GM12878 (cell line): ENCODE measurements around the gene CHD9. TPM values are rescaled to one million over a fixed set of nuclear protein-coding genes. Genes with fewer than 3 reads are reported as not detected.

Experiments used
- ATAC-seq: fragments of 200-7000 bp; cut with Tn5 transposase; 3 replicates; pipeline ENCODE4 v1.9.1; 2020; ENCODE audit warnings: mild to moderate bottlenecking, moderate library complexity
- BruUV-seq: library from RNA; stranded (reverse); fragments of 400-500 nt; replicated peaks from 2 replicates; lab custom pipeline; 2021; lab: Mats Ljungman, UMichigan
- CTCF ChIA-PET: fragments of 300-600 bp; sonication (Branson Sonifier 250); formaldehyde crosslinking; extraction: SDS; loops from one replicate; lab custom pipeline; 2021; ENCODE audit warnings: inconsistent platforms; lab: Yijun Ruan, JAX
- POLR2A ChIA-PET: fragments of 350-600 bp; formaldehyde crosslinking; extraction: SDS; loops from one replicate; lab custom pipeline; 2021; ENCODE audit warnings: inconsistent platforms; lab: Charles Lee
- RAD21 ChIA-PET: fragments of 300-600 bp; sonication (Branson Sonifier 250); formaldehyde crosslinking; loops from one replicate; lab custom pipeline; 2023; ENCODE audit warnings: antibody characterized with exemption; ENCODE audit not compliant: unreplicated experiment; lab: Charles Lee
- SMC1A ChIA-PET: fragments of 300-600 bp; sonication (Branson Sonifier 250); formaldehyde crosslinking; loops from one replicate; lab custom pipeline; 2023; ENCODE audit not compliant: unreplicated experiment, uncharacterized antibody; lab: Charles Lee
- DNase-seq: peaks from one replicate; pipeline ENCODE4 v3.0.0-alpha.2; 2011; ENCODE audit warnings: low read depth, low spot score
- FAIRE-seq: peaks from 3 replicates; lab custom pipeline; 2011; peaks lifted over from hg19 to GRCh38; lab: Jason Lieb, UNC
- H2AFZ ChIP-seq: 2 replicates; pipeline ENCODE4 v1.6.0; 2011; ENCODE audit warnings: low read depth, low read length, control low read depth; ENCODE audit not compliant: control insufficient read depth
- H3K27ac ChIP-seq: 2 replicates; pipeline ENCODE4 v1.5.1; 2011; ENCODE audit warnings: control low read depth; ENCODE audit not compliant: control insufficient read depth, insufficient read depth
- H3K27me3 ChIP-seq, 2 experiments: replicated peaks in 1 of 2; 2 replicates each; pipeline versions ENCODE4 v1.6.0 to v1.6.1; 2011; ENCODE audit warnings: low read length in 1 of 2; ENCODE audit not compliant: control insufficient read depth in 2 of 2, insufficient read depth in 2 of 2
- H3K36me3 ChIP-seq, 2 experiments: 2 replicates each; pipeline ENCODE4 v1.5.1; 2011; ENCODE audit warnings: low read length in 1 of 2; ENCODE audit not compliant: control insufficient read depth in 2 of 2, insufficient read depth in 2 of 2
- H3K4me1 ChIP-seq: 2 replicates; pipeline ENCODE4 v1.6.1; 2011; ENCODE audit warnings: mild to moderate bottlenecking, low read length, moderate library complexity, mixed read lengths; ENCODE audit not compliant: control insufficient read depth, insufficient read depth
- H3K4me2 ChIP-seq: 2 replicates; pipeline ENCODE4 v1.6.0; 2011; ENCODE audit warnings: control low read depth; ENCODE audit not compliant: control insufficient read depth, insufficient read depth
- H3K4me3 ChIP-seq: fragments of 200-600 bp; sonication (generic); 2 replicates; pipeline ENCODE4 v1.5.1; 2016
- H3K79me2 ChIP-seq: 2 replicates; pipeline ENCODE4 v1.6.0; 2011; ENCODE audit warnings: low read length; ENCODE audit not compliant: control insufficient read depth, insufficient read depth
- H3K9ac ChIP-seq: 2 replicates; pipeline ENCODE4 v1.8.0; 2011; ENCODE audit warnings: low read length, control low read depth, mixed read lengths; ENCODE audit not compliant: control insufficient read depth, insufficient read depth
- H3K9me3 ChIP-seq: replicated peaks from 3 replicates; pipeline ENCODE4 v1.5.1; 2011; ENCODE audit warnings: mild to moderate bottlenecking, low read length; ENCODE audit not compliant: control insufficient read depth, insufficient read depth
- H4K20me1 ChIP-seq: 2 replicates; pipeline ENCODE4 v1.6.0; 2011; ENCODE audit not compliant: control insufficient read depth, insufficient read depth
- DPF2 ChIP-seq: fragments of 450-650 bp; IDR thresholded peaks from 2 replicates; pipeline ENCODE4 v1.6.1; 2017; ENCODE audit warnings: mild to moderate bottlenecking
- IKZF1 ChIP-seq: fragments of 450-650 bp; conservative IDR thresholded peaks from 2 replicates; pipeline ENCODE4 v1.6.1; 2017; ENCODE audit warnings: antibody characterized with exemption, mild to moderate bottlenecking
- POLR2A ChIP-seq: IDR thresholded peaks from 2 replicates; pipeline ENCODE4 v1.6.1; 2011; ENCODE audit warnings: low read depth, mild to moderate bottlenecking, low read length
- POU2F2 ChIP-seq: IDR thresholded peaks from 3 replicates; pipeline ENCODE4 v1.6.1; 2011; ENCODE audit warnings: low read depth, mild to moderate bottlenecking, low read length, borderline replicate concordance
- SIX5 ChIP-seq: IDR thresholded peaks from 2 replicates; pipeline ENCODE4 v1.6.1; 2011; ENCODE audit warnings: mild to moderate bottlenecking, low read depth, low read length, moderate library complexity; ENCODE audit not compliant: severe bottlenecking
- SREBF2 ChIP-seq: IDR thresholded peaks from 2 replicates; pipeline ENCODE4 v1.6.1; 2012; ENCODE audit warnings: mild to moderate bottlenecking, low read length
- SRF ChIP-seq, 2 experiments: IDR thresholded peaks; 2 replicates each; pipeline ENCODE4 v1.6.1; 2011; ENCODE audit warnings: low read depth in 2 of 2, low read length in 2 of 2, mild to moderate bottlenecking in 1 of 2, moderate library complexity in 1 of 2
- SUZ12 ChIP-seq: fragments of 200-600 bp; sonication (generic); IDR thresholded peaks from one replicate; pipeline ENCODE4 v1.6.1; 2018; ENCODE audit warnings: antibody characterized with exemption, mild to moderate bottlenecking; ENCODE audit not compliant: unreplicated experiment
- ZNF384 ChIP-seq: IDR thresholded peaks from 2 replicates; pipeline ENCODE4 v1.6.1; 2012; ENCODE audit warnings: low read depth, mild to moderate bottlenecking, low read length, improper control_type of control experiment, borderline replicate concordance
- ZZZ3 ChIP-seq: IDR thresholded peaks from 2 replicates; pipeline ENCODE4 v1.6.1; 2011; ENCODE audit warnings: low read depth; ENCODE audit not compliant: control insufficient read depth, insufficient read length
- WGBS: methylation state at CpG from one replicate; pipeline ENCODE4 v1.1.6; 2016; ENCODE audit warnings: low lambda C conversion rate; ENCODE audit not compliant: insufficient replicate concordance, insufficient coverage; ENCODE audit errors: missing lambda C conversion rate; 5-methylcytosine and 5-hydroxymethylcytosine counted together
- in situ Hi-C: fragments of 300-500 bp; cut with MboI; formaldehyde crosslinking; loops from 9 replicates; pipeline ENCODE4 v1.14.3; 2018; ENCODE audit warnings: mixed read lengths
- intact Hi-C: fragments of 100-400 bp; cut with micrococcal nuclease; formaldehyde crosslinking; loops from one replicate; pipeline ENCODE4 v1.14.2; 2022; ENCODE audit not compliant: unreplicated experiment
- polyA plus RNA-seq, 11 experiments: library from polyadenylated mRNA; depleted of rRNA in 4 of 11; unstranded in 6 of 11; stranded (reverse) in 5 of 11; fragments of >200 nt; fragmentation: Nextera tagmentation in 4 of 11; fragmentation: Illumina TruSeq in 1 of 11; extraction: Ambion mirVana in 4 of 11; extraction: Trizol in 1 of 11; gene quantifications; 1 replicate in 1 of 11; 2 replicates in 10 of 11; pipeline versions ENCODE4 v1.2.1 to v1.2.3, GENCODE V29; 2011 to 2016; ENCODE audit warnings: inconsistent platforms in 2 of 11, missing spikeins in 2 of 11, low read depth in 1 of 11
- total RNA-seq, 4 experiments: library from RNA; depleted of rRNA in 3 of 4; stranded (reverse); fragments of >200 nt in 3 of 4; fragmentation: Illumina TruSeq in 1 of 4; extraction: Trizol in 1 of 4; gene quantifications; 2 replicates each; pipeline versions ENCODE4 v1.2.1 to v1.2.3, GENCODE V29; 2013 to 2021
- TF ChIP-seq, protein P1 (sequence below): IDR thresholded peaks from 2 replicates; pipeline ENCODE4 v1.6.1; 2012; ENCODE audit warnings: low read depth, low read length, improper control_type of control experiment
- TF ChIP-seq, protein P2 (sequence below): fragments of 450-650 bp; IDR thresholded peaks from 2 replicates; pipeline ENCODE4 v1.6.1; 2016; ENCODE audit warnings: mild to moderate bottlenecking

CHD9 gene
- total and polyA plus RNA-seq, 10 of the 15 experiments (the other 5 are each of a cell fraction or from before 2014, with no cell fraction given): 29.2 to 95.7 (median 54.3) TPM

DNA sequence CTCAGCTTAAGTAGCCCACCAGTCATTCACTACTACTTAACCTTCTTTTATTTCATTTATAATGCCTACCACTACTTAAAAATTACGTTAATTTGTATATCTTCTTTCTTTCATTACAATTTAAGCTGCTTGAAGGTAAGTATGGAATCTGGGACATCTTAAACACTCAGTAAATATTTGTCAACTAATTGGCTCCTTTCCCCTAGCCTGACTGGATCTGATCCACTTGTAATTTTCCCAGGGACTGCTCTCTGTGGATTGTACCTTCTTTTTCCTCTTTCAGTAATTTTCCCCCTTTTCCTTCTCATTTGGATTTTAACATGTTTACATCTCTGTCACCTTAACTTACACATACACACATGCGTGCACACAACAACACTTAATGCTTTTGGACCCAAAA, 227.1 kb downstream of the CHD9 start:
- ATAC-seq (no peak), DNase-seq (no peak), FAIRE-seq (no peak)
- H3K4me1 ChIP-seq: no peaks in the 10 kb centered on the region
- WGBS: 74% methylated on average over 2 of the region's 2 CpGs
- ChIA-PET CTCF (no interaction called here), POLR2A (interaction anchor here (1.4 kb wide), 1 partner anchor 13 kb away, joined by 3 read pairs; no protein-coding TSS in a partner anchor), RAD21 (no interaction called here), SMC1A (no interaction called here)
- peaks cover 3 to 18% of the 10 kb centered on the region in 2 experiments for H3K36me3 ChIP-seq
- intact Hi-C loops (loop anchor here (10.0 kb wide), 1 partner anchor 227 kb away; the partner anchor contains the start of genes CHD9 and CHD9NB), in situ Hi-C loops (loop anchor here (25.0 kb wide), 1 partner anchor 1095 kb away; no protein-coding TSS in a partner anchor)
- H3K9me3 ChIP-seq: no peaks in the 10 kb centered on the region
- H3K27me3 ChIP-seq: no peaks in the 10 kb centered on the region
- H3K4me2 ChIP-seq: no peak overlapping the region
- H3K4me3 ChIP-seq: no peak overlapping the region
- no peak overlapping the region for H3K27ac ChIP-seq
- H3K79me2 ChIP-seq: no peaks in the 10 kb centered on the region
- H3K9ac ChIP-seq: no peak overlapping the region
- no TSS peak for BruUV-seq
- TF ChIP-seq POLR2A (no peak), SREBF2 (no peak), ZZZ3 (no peak), SRF (IDR thresholded peaks at IDR 0.05; ENCODE audit: low read depth in 2 of 2, low read length in 2 of 2) (no peak), ZNF384 (no peak), DPF2 (no peak), POU2F2 (no peak), SUZ12 (no peak), SIX5 (no peak), IKZF1 (no peak)
- TF ChIP-seq, protein P1, sequence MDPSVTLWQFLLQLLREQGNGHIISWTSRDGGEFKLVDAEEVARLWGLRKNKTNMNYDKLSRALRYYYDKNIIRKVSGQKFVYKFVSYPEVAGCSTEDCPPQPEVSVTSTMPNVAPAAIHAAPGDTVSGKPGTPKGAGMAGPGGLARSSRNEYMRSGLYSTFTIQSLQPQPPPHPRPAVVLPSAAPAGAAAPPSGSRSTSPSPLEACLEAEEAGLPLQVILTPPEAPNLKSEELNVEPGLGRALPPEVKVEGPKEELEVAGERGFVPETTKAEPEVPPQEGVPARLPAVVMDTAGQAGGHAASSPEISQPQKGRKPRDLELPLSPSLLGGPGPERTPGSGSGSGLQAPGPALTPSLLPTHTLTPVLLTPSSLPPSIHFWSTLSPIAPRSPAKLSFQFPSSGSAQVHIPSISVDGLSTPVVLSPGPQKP: no peak
- TF ChIP-seq, protein P2, sequence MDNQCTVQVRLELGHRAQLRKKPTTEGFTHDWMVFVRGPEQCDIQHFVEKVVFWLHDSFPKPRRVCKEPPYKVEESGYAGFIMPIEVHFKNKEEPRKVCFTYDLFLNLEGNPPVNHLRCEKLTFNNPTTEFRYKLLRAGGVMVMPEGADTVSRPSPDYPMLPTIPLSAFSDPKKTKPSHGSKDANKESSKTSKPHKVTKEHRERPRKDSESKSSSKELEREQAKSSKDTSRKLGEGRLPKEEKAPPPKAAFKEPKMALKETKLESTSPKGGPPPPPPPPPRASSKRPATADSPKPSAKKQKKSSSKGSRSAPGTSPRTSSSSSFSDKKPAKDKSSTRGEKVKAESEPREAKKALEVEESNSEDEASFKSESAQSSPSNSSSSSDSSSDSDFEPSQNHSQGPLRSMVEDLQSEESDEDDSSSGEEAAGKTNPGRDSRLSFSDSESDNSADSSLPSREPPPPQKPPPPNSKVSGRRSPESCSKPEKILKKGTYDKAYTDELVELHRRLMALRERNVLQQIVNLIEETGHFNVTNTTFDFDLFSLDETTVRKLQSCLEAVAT: no peak
- no peaks in the 10 kb centered on the region for H4K20me1 ChIP-seq
- no peak overlapping the region for H2AFZ ChIP-seq
